ENCODE results near the gene CLDN4.
"Not testable (repeated sequence)": the region's sequence is repeated elsewhere in the genome, so short reads cannot be mapped to it uniquely, and the experiment has no call there.

The CLDN4 gene

DNA sequence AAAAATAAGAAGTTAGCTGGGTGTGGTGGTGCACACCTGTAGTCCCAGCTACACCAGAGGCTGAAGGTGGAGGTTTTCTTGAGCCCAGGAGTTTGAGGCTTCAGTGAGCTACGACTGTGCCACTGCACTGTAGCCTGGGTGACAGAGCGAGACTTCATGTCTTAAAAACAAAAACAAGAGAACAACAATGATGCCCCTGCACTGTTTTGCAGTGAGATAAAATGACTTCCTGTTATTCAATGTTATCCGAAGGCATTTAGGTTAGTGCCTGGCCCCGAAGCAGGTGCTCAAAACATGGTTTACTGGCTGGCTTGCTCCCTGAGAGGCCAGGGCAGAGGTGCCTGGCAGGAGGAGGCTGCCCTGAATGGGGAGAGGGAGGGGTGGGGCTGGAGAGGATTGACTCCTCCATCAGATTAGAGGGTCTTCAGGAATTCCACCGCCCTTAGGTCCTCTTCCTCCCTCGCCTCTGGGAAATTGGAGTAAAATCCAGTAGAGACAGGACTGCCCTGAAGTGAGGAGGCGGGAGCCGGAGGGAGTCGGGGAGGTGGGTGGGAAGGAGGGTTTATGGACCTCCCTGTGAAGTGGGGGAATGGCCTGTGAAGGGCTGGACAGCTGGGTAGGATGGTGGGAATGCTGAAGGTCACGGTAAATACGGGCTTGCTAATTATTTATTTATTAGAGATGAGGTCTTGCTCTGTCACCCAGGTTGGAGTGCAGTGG lies 6.8 kb upstream of the CLDN4 start:
- DNase-seq (ENCODE audit: low read depth), result no peak

DNA sequence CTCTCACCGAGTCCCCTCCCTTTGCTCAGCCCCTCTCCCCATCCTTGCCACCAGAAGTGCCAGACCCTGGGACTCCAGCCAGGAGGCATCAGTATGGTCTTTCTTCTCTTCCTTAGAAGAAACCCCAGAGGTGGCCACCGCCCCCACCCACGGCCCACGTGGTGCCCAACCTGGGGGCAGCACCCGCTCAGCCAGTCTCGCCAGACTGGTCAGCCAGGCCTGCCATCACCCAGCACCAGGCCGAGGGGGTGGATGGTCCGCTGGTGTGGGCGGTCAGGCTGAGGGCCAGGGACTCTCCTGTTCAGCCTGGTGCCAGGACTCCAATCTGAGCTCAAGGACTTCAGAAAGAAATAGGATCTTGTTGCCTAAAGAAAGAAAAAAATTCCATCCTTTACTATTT lies 5.8 kb upstream of the CLDN4 start:
- DNase-seq (ENCODE audit: low read depth), result no peak

DNA sequence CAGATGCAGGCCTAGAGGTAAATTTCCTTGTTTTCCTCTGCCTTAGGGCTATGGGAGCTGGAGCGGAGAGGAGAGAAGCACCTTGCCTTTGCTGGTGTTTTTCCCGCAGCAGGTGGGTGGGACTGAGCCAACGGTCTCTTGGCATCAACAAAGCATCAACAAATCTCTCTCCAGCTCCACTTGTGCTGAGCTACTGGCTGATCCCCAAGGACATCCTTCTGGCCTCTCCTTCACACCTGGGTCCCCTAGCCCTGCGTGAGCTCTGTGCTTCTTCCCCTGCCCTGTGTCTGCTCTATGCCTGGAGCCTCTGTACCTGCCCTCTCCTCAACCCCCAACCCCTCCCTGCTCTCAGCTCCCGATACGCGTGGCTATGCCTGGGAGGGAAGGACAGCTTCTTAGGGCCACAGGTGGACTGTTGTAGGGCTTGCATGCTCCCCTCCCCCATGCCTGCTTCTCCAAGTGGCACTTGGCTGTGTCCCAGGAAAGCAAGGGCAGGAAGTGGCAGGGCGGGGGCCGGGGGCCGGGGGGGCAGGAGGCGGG lies 3.2 kb upstream of the CLDN4 start:
- no peak for DNase-seq (ENCODE audit: low read depth)

DNA sequence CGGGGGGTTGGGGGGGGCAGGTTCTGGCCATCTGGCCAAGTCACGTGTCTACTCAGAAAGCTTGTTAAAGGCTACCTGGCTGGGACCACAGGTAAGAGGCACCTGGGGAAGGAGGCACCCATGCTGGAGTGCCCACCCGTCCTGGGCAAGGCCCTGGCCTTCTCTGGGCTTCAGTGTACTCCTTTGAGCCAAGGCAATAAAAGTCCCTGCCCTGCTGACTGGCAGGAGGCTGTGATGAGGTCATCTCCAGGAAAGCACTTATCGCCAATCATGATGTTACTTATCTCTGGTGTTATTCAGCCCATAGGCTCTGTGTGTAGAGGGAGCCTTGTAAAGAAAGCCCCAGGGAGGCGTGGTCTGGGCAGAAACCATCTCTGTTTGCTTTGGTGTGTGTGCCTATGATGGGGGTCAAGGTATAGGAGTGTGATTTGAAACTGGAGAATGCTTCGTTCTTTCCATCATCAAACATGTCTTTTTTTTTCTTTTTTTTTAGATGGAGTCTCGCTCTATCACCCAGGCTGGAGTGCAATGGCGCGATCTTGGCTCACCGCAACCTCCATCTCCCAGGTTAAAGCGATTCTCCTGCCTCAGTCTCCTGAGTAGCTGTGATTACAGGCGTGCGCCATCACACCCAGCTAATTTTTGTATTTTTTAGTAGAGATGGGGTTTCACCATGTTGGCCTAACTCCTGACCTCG lies 2.5 kb upstream of the CLDN4 start:
- DNase-seq (ENCODE audit: low read depth), result no peak

DNA sequence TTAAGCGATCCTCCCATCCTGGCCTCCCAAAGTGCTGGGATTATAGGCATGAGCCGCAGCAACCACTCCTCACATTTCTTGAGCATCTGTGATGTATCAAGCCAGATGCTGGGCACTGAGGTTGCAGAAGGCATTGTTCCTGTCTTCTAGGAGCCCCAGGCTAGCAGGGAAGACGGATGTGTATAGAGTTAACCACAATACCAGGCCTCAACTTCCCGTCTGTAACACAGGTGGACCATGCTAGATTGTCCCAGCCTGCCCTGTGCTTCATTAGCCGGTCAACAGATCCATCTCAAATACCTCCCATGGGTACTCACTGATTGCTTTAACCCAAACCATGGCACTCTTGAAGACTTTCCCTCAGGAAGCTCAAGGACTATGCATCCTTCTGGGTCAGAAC lies 1.8 kb upstream of the CLDN4 start:
- DNase-seq (ENCODE audit: low read depth), result no peak

DNA sequence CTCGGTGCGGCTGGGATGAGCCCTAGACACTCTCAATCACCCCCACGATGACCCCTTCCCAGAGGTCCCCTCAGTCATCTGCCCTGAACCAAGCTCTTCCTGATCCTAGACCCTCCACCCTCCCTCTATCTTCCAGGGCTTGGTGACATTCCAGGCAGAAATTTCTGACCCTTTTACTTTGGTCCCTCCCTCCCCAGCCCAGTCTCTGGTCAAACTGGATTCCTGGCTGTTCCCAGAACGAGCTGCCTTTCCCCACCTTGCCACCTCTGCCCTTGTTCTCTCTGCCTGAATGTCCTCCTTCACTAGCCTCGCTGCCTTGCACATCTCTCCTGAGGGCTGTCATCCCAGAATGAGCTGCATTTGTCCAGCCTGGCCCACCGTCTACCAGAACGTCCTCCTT lies 1.3 kb upstream of the CLDN4 start:
- no peak for DNase-seq (ENCODE audit: low read depth)

DNA sequence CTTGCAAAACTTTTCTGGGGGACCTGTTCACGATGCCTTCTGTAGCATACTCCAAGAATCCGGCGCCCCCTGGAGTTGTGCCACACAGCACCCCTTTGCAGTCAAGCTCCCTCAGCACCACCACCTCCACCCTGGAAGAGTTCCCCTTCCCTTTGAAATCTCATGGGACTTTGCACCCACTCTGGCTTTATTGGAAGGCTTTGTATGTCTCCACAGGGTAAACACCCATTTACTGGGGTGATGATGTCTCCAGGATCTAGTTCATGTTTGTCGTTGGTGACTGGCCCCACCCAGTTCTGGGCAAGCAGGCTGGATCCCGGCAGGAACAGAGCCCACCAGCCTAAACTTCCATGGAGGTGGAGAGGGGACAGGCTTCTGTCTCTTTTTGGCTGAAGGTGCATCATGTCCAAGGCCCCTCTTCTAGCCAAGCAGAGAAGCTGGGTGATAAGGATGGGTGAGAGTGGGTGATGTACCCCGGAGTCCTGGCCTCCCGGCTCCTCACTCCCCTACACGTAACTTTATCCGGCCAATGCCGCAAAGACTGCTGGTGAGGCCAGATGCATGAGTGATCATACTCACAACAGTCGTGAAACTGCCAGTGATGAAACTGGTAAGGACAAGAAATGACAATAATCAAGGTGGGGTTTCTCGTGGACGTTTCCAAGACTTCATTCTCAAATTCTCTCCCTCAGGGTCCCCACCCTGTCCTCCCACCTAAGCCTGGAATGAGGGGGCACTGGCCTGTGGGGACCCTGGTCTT lies 695 bp upstream of the CLDN4 start:
- DNase-seq (ENCODE audit: low read depth), result no peak

DNA sequence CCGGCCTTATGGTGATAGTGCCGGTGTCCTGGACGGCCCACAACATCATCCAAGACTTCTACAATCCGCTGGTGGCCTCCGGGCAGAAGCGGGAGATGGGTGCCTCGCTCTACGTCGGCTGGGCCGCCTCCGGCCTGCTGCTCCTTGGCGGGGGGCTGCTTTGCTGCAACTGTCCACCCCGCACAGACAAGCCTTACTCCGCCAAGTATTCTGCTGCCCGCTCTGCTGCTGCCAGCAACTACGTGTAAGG lies 713 bp downstream of the CLDN4 start:
- DNase-seq (ENCODE audit: low read depth), result no peak

DNA sequence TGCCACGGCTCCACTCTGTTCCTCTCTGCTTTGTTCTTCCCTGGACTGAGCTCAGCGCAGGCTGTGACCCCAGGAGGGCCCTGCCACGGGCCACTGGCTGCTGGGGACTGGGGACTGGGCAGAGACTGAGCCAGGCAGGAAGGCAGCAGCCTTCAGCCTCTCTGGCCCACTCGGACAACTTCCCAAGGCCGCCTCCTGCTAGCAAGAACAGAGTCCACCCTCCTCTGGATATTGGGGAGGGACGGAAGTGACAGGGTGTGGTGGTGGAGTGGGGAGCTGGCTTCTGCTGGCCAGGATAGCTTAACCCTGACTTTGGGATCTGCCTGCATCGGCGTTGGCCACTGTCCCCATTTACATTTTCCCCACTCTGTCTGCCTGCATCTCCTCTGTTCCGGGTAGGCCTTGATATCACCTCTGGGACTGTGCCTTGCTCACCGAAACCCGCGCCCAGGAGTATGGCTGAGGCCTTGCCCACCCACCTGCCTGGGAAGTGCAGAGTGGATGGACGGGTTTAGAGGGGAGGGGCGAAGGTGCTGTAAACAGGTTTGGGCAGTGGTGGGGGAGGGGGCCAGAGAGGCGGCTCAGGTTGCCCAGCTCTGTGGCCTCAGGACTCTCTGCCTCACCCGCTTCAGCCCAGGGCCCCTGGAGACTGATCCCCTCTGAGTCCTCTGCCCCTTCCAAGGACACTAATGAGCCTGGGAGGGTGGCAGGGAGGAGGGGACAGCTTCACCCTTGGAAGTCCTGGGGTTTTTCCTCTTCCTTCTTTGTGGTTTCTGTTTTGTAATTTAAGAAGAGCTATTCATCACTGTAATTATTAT lies 1.2 kb downstream of the CLDN4 start:
- no peak for DNase-seq (ENCODE audit: low read depth)

DNA sequence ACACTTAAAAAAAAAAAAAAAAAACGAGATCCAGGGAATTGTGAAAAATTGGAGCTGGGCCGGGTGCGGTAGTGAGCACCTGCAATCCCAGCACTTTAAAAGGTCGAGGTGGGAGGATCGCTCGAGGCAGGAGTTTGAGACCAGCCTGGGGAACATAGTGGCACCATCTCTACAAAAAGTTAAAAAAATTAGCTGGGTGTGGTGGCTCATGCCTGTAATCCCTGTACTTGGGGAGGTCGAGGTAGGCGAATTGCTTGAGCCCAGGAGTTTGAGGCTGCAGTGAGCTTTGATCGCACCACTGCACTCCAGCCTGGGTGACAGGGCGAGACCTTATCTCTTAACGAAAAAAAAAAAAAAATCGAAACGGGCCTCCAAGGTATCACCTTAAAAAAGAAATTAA lies 2.0 kb downstream of the CLDN4 start:
- no peak for DNase-seq (ENCODE audit: low read depth)

DNA sequence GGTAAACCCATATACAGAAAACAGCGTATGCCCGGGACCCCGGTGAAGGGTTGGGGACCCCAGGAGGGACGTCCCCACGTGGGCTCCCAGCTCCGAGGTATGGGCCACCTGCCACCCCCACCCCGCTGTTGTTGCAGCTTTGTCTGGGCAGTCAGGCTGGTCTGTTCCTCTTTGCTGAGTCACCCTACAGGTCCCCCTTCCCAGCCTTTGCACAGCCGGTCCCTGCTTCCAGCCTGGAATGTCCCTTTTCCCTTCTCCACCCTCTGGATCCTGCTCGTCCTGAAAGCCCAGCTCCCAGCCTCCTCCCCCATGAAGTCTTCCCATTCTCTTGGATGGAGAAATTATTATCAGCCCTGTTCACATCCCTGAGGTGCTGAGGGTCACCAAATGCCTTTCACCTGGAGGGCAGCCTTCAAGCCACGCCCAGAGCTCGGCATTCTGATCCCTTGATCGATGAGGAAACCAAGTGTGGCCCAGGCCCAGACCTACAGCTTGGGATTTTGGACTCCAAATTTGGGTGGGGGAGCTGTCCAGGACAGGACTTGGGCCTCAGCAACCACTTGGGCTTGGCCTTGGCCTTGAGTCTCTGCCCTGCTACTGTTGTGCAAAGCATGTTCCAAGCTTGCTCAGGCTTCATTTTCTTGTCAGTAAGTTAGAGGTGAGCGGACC lies 2.6 kb downstream of the CLDN4 start:
- DNase-seq (ENCODE audit: low read depth), result no peak

DNA sequence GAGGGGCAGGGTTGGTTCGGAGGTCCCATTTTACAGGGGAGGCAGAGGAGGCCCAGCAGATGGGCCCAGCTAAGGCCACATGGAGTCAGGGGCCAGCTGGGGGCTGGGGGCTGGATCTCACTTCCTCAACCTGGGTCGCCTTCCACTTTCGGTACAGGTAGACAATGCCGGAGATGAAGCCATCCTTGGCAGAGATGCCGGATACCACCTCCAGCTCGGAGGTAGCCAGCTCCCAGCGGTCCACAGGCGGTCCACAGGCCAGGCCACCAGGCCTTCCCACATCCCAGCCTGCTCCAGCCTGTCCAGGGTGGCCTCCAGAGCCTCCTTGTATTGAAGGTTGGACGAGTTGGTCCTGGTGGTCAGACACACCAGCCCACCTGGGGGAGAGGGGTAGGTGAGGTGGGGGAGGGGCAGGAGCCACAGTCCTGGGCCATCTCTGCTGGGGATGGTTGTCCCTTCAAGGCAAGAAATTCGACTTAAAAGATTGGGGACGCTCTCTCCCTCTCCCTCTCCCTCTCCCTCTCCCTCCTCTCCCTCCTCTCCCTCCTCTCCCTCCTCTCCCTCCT lies 3.9 kb downstream of the CLDN4 start:
- no peak for DNase-seq (ENCODE audit: low read depth)

DNA sequence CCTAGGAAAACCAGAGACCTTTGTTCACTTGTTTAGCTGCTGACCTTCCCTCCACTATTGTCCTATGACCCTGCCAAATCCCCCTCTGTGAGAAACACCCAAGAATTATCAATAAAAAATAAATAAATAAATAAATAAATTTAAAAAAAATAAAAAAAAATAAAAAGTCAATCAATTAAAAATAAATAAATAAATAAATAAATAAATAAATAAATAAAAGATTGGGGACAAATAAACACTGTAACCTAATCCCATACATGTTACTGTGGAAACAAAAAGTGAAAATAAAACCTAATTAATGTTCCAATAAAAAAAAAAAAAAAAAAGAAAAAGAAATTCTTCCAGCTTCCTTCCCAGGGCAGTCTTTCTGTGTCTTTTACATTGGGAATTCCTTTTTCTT lies 6.4 kb downstream of the CLDN4 start:
- not testable (repeated sequence) for DNase-seq (ENCODE audit: low read depth)

DNA sequence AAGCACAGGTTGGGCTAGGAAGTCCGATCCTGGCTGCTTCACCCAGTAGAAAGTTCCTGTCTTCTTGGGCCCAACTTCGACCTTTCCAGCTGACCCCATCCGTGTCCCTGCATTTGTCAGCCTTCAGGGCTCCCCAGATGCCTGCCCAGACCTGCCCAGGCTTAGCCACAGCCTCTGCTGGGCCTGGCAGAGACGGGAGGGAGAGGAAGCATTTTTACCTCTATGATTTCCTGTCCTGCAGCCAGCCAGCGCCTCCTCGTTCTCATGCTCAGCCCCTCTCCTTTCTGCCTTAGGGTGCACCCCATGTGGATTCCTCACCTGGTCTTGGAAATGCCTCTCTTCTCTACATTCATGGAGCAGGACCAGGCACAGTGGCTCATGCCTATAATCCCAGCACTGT lies 7.8 kb downstream of the CLDN4 start:
- no peak for DNase-seq (ENCODE audit: low read depth)

DNA sequence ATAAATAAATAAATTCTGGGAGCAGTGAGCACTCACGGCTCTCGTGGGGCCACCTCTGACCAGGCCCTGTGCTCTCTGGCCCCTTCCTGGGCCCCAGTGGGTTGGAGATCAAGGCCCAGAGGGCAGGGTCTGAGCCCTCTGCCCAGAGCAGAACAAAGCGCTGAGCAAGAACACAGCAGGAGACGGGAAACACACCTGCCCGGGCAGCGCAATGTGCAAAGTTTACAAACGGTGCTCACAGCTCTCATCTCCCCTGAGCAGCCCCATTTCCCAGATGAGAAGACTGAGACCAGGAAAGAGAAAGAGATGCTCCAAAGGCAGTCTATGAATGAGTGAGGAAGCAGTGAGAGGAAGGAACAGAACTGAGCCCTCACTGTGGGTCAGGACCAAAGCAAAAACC lies 8.5 kb downstream of the CLDN4 start:
- DNase-seq (ENCODE audit: low read depth), result no peak

DNA sequence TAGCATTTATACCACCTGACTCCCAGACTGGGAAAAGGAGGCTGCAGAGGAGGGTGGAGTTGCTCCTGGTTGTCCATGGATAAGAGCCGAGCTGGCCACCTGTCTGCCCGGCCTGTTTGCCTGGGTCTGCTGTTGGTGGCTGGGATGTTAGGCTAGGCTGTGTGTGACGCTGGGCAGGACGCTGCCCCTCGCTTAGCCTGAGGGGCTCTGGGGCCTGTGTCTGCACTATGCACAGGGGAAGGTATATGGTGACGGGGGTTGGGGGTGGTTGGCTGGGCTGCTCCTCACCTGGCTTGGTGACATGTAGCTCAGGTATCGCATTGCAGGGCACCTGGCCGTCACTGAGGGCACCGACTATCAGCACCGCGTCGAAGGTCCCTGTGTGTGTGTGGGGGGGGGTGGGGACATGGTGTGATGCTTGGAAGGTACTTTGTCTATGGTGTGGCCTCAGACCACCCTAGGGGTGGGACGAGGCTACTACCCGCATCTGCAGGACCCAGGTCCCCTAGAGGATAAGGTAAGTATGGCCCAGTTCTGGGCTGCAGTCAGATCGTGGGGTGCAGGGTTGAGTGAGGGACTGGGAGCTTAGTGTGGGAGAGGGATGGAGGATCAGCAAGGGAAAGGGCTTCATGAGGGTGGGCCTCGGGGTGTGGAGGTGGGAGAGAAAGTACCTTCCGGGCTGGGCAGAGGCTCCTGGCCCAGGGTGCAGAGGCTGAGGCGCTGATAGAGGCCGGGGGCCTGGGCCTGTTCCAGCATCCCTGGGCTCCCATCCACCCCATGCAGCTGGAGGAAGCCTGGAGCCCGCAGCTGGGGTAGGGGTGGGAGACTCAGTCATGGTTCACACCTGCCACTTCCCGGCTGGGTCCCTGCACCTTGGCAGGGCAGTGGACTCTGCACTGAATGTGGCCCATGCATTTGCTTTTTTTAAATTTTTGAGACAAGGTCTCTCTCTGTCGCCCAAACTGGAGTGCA lies 9.2 kb downstream of the CLDN4 start:
- no peak for DNase-seq (ENCODE audit: low read depth)

DNA sequence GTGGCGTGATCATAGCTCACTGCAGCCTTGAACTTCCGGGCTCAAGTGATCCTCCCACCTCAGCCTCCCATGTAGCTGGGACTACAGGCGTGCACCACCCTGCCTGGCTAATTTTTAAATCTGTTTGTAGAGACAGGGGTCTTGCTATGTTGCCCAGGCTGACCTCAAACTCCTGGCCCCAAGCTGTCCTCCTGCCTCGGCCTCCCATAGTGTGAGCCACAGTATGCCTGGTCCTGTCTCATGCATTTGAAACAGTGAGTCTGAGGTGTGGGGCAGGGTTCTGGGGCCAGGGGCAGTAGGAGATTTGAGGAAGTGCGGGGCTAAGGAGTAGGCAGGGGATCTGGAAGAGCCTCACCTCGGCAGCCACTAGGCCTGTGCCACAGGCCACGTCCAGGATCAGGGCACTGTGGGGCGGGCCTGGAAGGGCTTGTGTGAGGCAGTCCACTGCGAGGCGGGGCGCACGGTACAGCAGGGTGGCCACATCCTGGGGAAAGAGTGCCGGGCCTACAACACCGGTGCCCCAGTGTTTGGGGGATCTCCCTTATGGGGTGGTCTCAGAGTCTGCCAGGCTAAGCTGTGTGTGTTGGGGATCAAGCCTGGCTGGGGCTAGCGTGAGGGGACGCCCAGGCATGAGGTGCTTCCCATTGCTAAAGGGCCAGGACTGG lies 10.1 kb downstream of the CLDN4 start:
- no peak for DNase-seq (ENCODE audit: low read depth)

DNA sequence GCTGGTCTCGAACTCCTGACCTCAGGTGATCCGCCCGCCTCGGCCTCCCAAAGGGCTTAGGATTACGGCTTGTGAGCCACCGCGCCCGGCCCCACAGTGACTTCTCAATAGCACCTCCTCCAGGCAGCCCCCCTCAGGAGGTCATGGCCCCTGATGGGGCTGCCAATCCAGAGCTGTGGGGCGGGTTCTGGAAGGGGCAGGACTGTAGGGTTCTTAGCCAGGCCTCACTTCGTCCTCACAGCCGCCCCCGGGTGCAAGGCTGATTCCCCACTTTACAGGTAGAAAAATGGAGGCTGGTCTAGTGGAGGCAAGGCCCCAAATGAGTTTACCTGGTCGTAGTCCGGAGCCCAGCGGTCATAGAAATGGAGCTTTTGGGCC lies 10.9 kb downstream of the CLDN4 start:
- no peak for DNase-seq (ENCODE audit: low read depth)

DNA sequence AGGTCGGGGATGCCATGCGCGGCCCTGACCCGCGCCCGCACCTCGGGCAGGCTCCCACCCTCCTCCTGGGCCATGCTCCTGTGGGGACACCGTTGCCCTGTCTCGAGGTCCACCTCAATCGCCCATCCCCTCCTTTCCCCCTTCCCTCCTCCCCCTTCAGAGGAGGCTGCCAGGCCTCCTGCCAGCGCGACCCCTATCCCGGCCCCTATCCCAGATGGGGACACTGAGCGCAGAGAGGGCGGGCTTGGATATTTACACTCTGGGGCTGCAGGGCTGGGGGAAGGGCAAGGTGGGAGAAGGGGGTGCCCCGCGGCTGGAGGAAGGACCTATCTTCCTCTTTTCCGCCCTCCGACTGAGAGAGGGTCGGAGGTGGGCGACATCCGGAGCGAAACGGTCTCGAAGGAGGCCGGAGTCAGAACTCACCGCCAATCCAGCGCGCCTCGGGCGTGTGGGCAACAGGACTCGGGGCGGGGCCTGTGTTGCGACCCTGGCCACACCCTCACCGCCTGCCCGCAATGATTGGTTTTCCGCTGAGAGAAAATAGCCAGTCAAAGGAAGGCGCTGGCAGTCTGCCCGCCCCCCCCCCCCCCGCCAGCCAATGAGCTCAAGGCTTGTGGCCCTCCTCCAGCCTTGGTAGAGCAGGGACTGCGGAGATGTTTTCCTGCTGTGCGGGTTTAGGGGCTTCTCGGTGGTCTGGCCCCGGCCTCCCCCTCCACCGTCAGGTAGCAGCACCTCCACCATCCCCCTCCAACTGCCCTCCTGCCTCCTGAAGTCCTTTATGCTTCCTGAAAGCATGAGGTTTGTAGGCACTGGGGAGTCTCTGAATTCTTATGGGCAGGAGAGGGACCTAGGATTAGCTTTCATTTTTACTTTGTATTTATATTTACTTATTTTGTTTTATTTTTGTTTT lies 11.5 kb downstream of the CLDN4 start, which contains the start of gene METTL27:
TSS of gene METTL27 (minus strand) at position 450 of the 910 bp plus-strand sequence. CDS start at position 74, 376 bp downstream.
- peak; percentile 84 for DNase-seq (ENCODE audit: low read depth)
